AG04450 (cell line): ENCODE measurements around the gene GALNT2. TPM values are rescaled to one million over a fixed set of nuclear protein-coding genes. Genes with fewer than 3 reads are reported as not detected.

Experiments
- CTCF ChIA-PET: fragments of 300-600, 350-600 bp; formaldehyde crosslinking; extraction: SDS; loops from one replicate; lab custom pipeline; 2022; ENCODE audit warnings: antibody characterized with exemption, inconsistent platforms; lab: Charles Lee
- POLR2A ChIA-PET: fragments of 350-600 bp; formaldehyde crosslinking; extraction: SDS; loops from one replicate; lab custom pipeline; 2021; ENCODE audit warnings: antibody characterized with exemption, inconsistent platforms; lab: Yijun Ruan, JAX
- DNase-seq: peaks from one replicate; pipeline ENCODE4 v3.0.0-alpha.2; 2011; ENCODE audit warnings: low read depth, low spot score
- H3K27ac ChIP-seq: one replicate; pipeline ENCODE4 v1.5.1; 2012; ENCODE audit warnings: low read depth, low read length, control low read depth
- H3K27me3 ChIP-seq: one replicate; pipeline ENCODE4 v1.6.0; 2012; ENCODE audit warnings: low read length; ENCODE audit not compliant: control insufficient read depth, insufficient read depth
- H3K4me3 ChIP-seq: 2 replicates; pipeline ENCODE4 v1.5.1; 2011; ENCODE audit warnings: mild to moderate bottlenecking, low read depth, low read length, control low read depth
- H3K9me3 ChIP-seq: 2 replicates; pipeline ENCODE4 v1.5.1; 2012; ENCODE audit warnings: low read length; ENCODE audit not compliant: control insufficient read depth, insufficient read depth
- CTCF ChIP-seq: IDR thresholded peaks from 2 replicates; pipeline ENCODE4 v1.5.1; 2011; ENCODE audit warnings: low read depth, low read length, control low read depth, inconsistent platforms
- polyA plus RNA-seq: library from polyadenylated mRNA; depleted of rRNA; stranded (reverse); fragments of >200 nt; gene quantifications from 2 replicates; pipeline ENCODE4 v1.2.3, GENCODE V29; 2011

The GALNT2 gene
- polyA plus RNA-seq, 1 experiment = 121 TPM

- Histone ChIP-seq H3K9me3 (no peaks in the 10 kb centered on the region), H3K4me3 (no peak overlapping the region), H3K27ac (no peak overlapping the region), H3K27me3 (peaks cover 12% of the 10 kb centered on the region)
- POLR2A ChIA-PET = no interaction called here
- no peak for DNase-seq
- TF ChIP-seq CTCF = no peak
- CTCF ChIA-PET = interaction anchor here (0.7 kb wide), 1 partner anchor 12 kb away, joined by 7 read pairs; no protein-coding TSS in a partner anchor
Observed at GRCh38 chr1:230050973-230051735, 15.9 kb upstream of the GALNT2 start.

GRCh38 chr1:230052018-230052417 is 15.0 kb upstream of the GALNT2 start:
- TF ChIP-seq CTCF = no peak
- no peak for DNase-seq
- H3K27me3 ChIP-seq = peaks cover 14% of the 10 kb centered on the region
- ChIA-PET POLR2A (no interaction called here), CTCF (no interaction called here)
- no peak overlapping the region for H3K27ac ChIP-seq
- no peaks in the 10 kb centered on the region for H3K9me3 ChIP-seq
- no peak overlapping the region for H3K4me3 ChIP-seq

- no peaks in the 10 kb centered on the region for H3K9me3 ChIP-seq
- no peak overlapping the region for H3K4me3 ChIP-seq
- ChIA-PET POLR2A (no interaction called here), CTCF (no interaction called here)
- peaks cover 14% of the 10 kb centered on the region for H3K27me3 ChIP-seq
- H3K27ac ChIP-seq = no peak overlapping the region
- TF ChIP-seq CTCF = no peak
- no peak for DNase-seq
Observed at GRCh38 chr1:230052665-230053064, 14.4 kb upstream of the GALNT2 start.

GRCh38 chr1:230054092-230054749 is 12.8 kb upstream of the GALNT2 start:
- CTCF ChIA-PET = no interaction called here
- POLR2A ChIA-PET = no interaction called here
- no peak for TF ChIP-seq CTCF

GRCh38 chr1:230056098-230056497 is 10.9 kb upstream of the GALNT2 start:
- TF ChIP-seq CTCF = no peak
- H3K27me3 ChIP-seq = peaks cover 21% of the 10 kb centered on the region
- no peak overlapping the region for H3K4me3 ChIP-seq
- no peak overlapping the region for H3K27ac ChIP-seq
- POLR2A ChIA-PET = no interaction called here
- no peaks in the 10 kb centered on the region for H3K9me3 ChIP-seq
- DNase-seq = no peak
- CTCF ChIA-PET = no interaction called here

More at GRCh38 chr1:230054092-230054749, 12.8 kb upstream of the GALNT2 start:
- H3K27ac ChIP-seq = no peak overlapping the region
- no peak for DNase-seq
- H3K27me3 ChIP-seq = peaks cover 19% of the 10 kb centered on the region
- no peaks in the 10 kb centered on the region for H3K9me3 ChIP-seq
- no peak overlapping the region for H3K4me3 ChIP-seq
